SK-N-SH (cell line): ENCODE data around the gene WDR75. TPM values are rescaled to one million over a fixed set of nuclear protein-coding genes. Genes with fewer than 3 reads are reported as not detected.
A peak's percentile ranks its signal among the peaks of the same experiment; 100 is the strongest.

Experiments
- CTCF ChIA-PET: fragments of 300-600, 350-600 bp; formaldehyde crosslinking; extraction: SDS; loops from one replicate; lab custom pipeline; 2021; lab: Yijun Ruan, JAX
- POLR2A ChIA-PET: fragments of 350-600 bp; sonication (Branson Sonifier 250); formaldehyde crosslinking; extraction: SDS; loops from one replicate; lab custom pipeline; 2020; ENCODE audit warnings: antibody characterized with exemption, inconsistent platforms; lab: Yijun Ruan, JAX
- DNase-seq: peaks from one replicate; pipeline ENCODE4 v3.0.0; 2012
- H2AFZ ChIP-seq: fragments of 200-600 bp; sonication (generic); 2 replicates; pipeline ENCODE4 v1.8.1; 2016; ENCODE audit warnings: antibody characterized with exemption, mild to moderate bottlenecking, low read depth
- H3F3A ChIP-seq: fragments of 200-600 bp; sonication (generic); replicated peaks from 2 replicates; pipeline ENCODE3; 2016; ENCODE audit warnings: antibody characterized with exemption, mild to moderate bottlenecking; ENCODE audit not compliant: insufficient read depth
- H3K27ac ChIP-seq, 2 experiments: fragments of 200-500 bp in 1 of 2; fragments of 200-600 bp in 1 of 2; sonication (Bioruptor generic) in 1 of 2; sonication (generic), shearing (Covaris generic) in 1 of 2; 2 replicates each; pipeline versions ENCODE4 v1.5.1 to v1.6.1; 2014 to 2016; ENCODE audit warnings: low read depth in 2 of 2, inconsistent platforms in 1 of 2, low read length in 1 of 2, mild to moderate bottlenecking in 1 of 2, mixed read lengths in 1 of 2
- H3K27me3 ChIP-seq: fragments of 200-600 bp; sonication (generic), shearing (Covaris generic); 2 replicates; pipeline ENCODE4 v1.6.1; 2016; ENCODE audit warnings: mixed run types; ENCODE audit not compliant: insufficient read depth
- H3K36me3 ChIP-seq, 2 experiments: fragments of 200-500 bp in 1 of 2; fragments of 200-600 bp in 1 of 2; sonication (Bioruptor generic) in 1 of 2; sonication (generic) in 1 of 2; replicated peaks in 1 of 2; 2 replicates each; pipeline versions ENCODE3 to v1.5.1; 2014 to 2016; ENCODE audit warnings: low read length in 1 of 2, mild to moderate bottlenecking in 1 of 2; ENCODE audit not compliant: insufficient read depth in 2 of 2, control insufficient read depth in 1 of 2
- H3K4me1 ChIP-seq, 2 experiments: fragments of 200-500 bp in 1 of 2; fragments of 200-600 bp in 1 of 2; sonication (Bioruptor generic) in 1 of 2; sonication (generic), shearing (Covaris generic) in 1 of 2; 2 replicates each; pipeline versions ENCODE4 v1.5.1 to v1.6.1; 2014 to 2016; ENCODE audit warnings: low read depth in 1 of 2, low read length in 1 of 2, mixed run types in 1 of 2; ENCODE audit not compliant: insufficient read depth in 2 of 2, control insufficient read depth in 1 of 2
- H3K4me2 ChIP-seq: fragments of 200-600 bp; sonication (generic), shearing (Covaris generic); 2 replicates; pipeline ENCODE4 v1.6.1; 2017; ENCODE audit warnings: mixed run types
- H3K4me3 ChIP-seq, 2 experiments: fragments of 200-500 bp in 1 of 2; fragments of 200-600 bp in 1 of 2; sonication (Bioruptor generic) in 1 of 2; sonication (generic), shearing (Covaris generic) in 1 of 2; 2 replicates each; pipeline versions ENCODE4 v1.5.1 to v1.8.1; 2014 to 2016; ENCODE audit warnings: low read depth in 2 of 2, inconsistent platforms in 1 of 2, low read length in 1 of 2, mild to moderate bottlenecking in 1 of 2, mixed read lengths in 1 of 2, moderate library complexity in 1 of 2
- H3K79me2 ChIP-seq: fragments of 200-600 bp; sonication (generic); 2 replicates; pipeline ENCODE4 v1.8.1; 2017; ENCODE audit warnings: mild to moderate bottlenecking; ENCODE audit not compliant: insufficient read depth
- H3K9ac ChIP-seq: fragments of 200-600 bp; sonication (generic); 2 replicates; pipeline ENCODE4 v1.6.1; 2017; ENCODE audit warnings: mixed run types
- H3K9me2 ChIP-seq: fragments of 200-600 bp; sonication (generic); 2 replicates; pipeline ENCODE4 v1.6.1; 2017; ENCODE audit warnings: mixed run types
- H3K9me3 ChIP-seq: fragments of 200-600 bp; sonication (generic); 2 replicates; pipeline ENCODE4 v1.6.1; 2017; ENCODE audit warnings: mixed run types, mild to moderate bottlenecking, moderate library complexity
- H4K20me1 ChIP-seq: fragments of 200-600 bp; sonication (generic); 2 replicates; pipeline ENCODE4 v1.6.1; 2017; ENCODE audit warnings: mild to moderate bottlenecking, mixed run types; ENCODE audit not compliant: insufficient read depth
- CHD2 ChIP-seq: fragments of 150-350 bp; IDR thresholded peaks from 2 replicates; pipeline ENCODE4 v1.6.1; 2018; ENCODE audit warnings: low read length; ENCODE audit not compliant: partially characterized antibody
- EZH2phosphoT487 ChIP-seq: fragments of 200-600 bp; sonication (generic); IDR thresholded peaks from 2 replicates; pipeline ENCODE4 v1.6.1; 2017; ENCODE audit warnings: low read depth, mixed run types, mild to moderate bottlenecking, antibody characterized with exemption, moderate library complexity, borderline replicate concordance
- FOXM1 ChIP-seq: IDR thresholded peaks from 2 replicates; pipeline ENCODE4 v1.4.0; 2012; ENCODE audit warnings: low read depth, mild to moderate bottlenecking
- GABPA ChIP-seq: IDR thresholded peaks from 2 replicates; pipeline ENCODE4 v1.4.0; 2012; ENCODE audit warnings: low read depth, mild to moderate bottlenecking
- MEF2A ChIP-seq: IDR thresholded peaks from 2 replicates; pipeline ENCODE4 v1.4.0; 2012; ENCODE audit warnings: low read depth, borderline replicate concordance
- MXI1 ChIP-seq: IDR thresholded peaks from 2 replicates; pipeline ENCODE4 v1.6.1; 2012; ENCODE audit warnings: mild to moderate bottlenecking, low read depth, low read length, improper control_type of control experiment
- SIN3A ChIP-seq: IDR thresholded peaks from 2 replicates; pipeline ENCODE4 v1.6.1; 2012; ENCODE audit warnings: low read depth, mild to moderate bottlenecking, low read length, moderate library complexity, borderline replicate concordance
- TAF1 ChIP-seq: IDR thresholded peaks from 2 replicates; pipeline ENCODE4 v1.6.1; 2012; ENCODE audit warnings: low read depth, mild to moderate bottlenecking, low read length, moderate library complexity, borderline replicate concordance
- TCF12 ChIP-seq: IDR thresholded peaks from 2 replicates; pipeline ENCODE4 v1.4.0; 2012
- TEAD4 ChIP-seq: IDR thresholded peaks from 2 replicates; pipeline ENCODE4 v1.4.0; 2012; ENCODE audit warnings: mild to moderate bottlenecking, borderline replicate concordance; ENCODE audit not compliant: insufficient read depth
- USF2 ChIP-seq: fragments of 150-350 bp; IDR thresholded peaks from 2 replicates; pipeline ENCODE4 v1.6.1; 2017; ENCODE audit warnings: antibody characterized with exemption, low read length, low read depth, borderline replicate concordance
- WGBS: methylation state at CpG from one replicate; pipeline ENCODE4 v1.1.6; 2017; ENCODE audit warnings: low lambda C conversion rate; 5-methylcytosine and 5-hydroxymethylcytosine counted together
- polyA plus RNA-seq, 3 experiments: library from polyadenylated mRNA; depleted of rRNA; stranded (reverse); fragments of >200 nt; gene quantifications; 2 replicates each; pipeline ENCODE4 v1.2.3, GENCODE V29; 2012

The WDR75 gene
- polyA plus RNA-seq, 1 of the 3 experiments (the other 2 are of a cell fraction): 25.6 TPM

GRCh38 chr2:189483571-189483970 is 42.3 kb downstream of the WDR75 start:
- Histone ChIP-seq H2AFZ (no peak overlapping the region), H3K4me3 (no peak overlapping the region), H3K36me3 (no peaks in the 10 kb centered on the region), H3K79me2 (no peaks in the 10 kb centered on the region), H3K27ac (no peak overlapping the region), H4K20me1 (no peaks in the 10 kb centered on the region), H3K9ac (no peak overlapping the region), H3F3A (peaks cover 6% of the 10 kb centered on the region), H3K9me2 (no peaks in the 10 kb centered on the region), H3K9me3 (no peaks in the 10 kb centered on the region), H3K27me3 (no peaks in the 10 kb centered on the region), H3K4me2 (no peak overlapping the region), H3K4me1 (peaks cover 0 to 7% of the 10 kb centered on the region in 2 experiments; a peak in 1 of 4 replicates)
- ChIA-PET POLR2A (no interaction called here), CTCF (no interaction called here)
- 45% methylated on average over 4 of the region's 4 CpGs for WGBS
- peak; percentile 6 for DNase-seq
- TF ChIP-seq SIN3A (no peak), EZH2phosphoT487 (no peak)

GRCh38 chr2:189483980-189484740 is 42.9 kb downstream of the WDR75 start:
- Histone ChIP-seq H3K27ac (no peak overlapping the region; a peak in 1 of 4 replicates), H3K4me3 (no peak overlapping the region), H3K9me2 (no peaks in the 10 kb centered on the region), H3K4me2 (no peak overlapping the region), H3K9me3 (no peaks in the 10 kb centered on the region), H3K9ac (no peak overlapping the region), H3K36me3 (no peaks in the 10 kb centered on the region), H4K20me1 (no peaks in the 10 kb centered on the region), H3F3A (peaks cover under 1% of the 10 kb centered on the region), H3K4me1 (peaks cover 0 to 7% of the 10 kb centered on the region in 2 experiments; a peak in 1 of 4 replicates), H3K27me3 (no peaks in the 10 kb centered on the region), H2AFZ (no peak overlapping the region), H3K79me2 (no peaks in the 10 kb centered on the region)
- ChIA-PET POLR2A (no interaction called here), CTCF (interaction anchor here (1.3 kb wide), 1 partner anchor 39 kb away, joined by 3 read pairs; no protein-coding TSS in a partner anchor)
- WGBS: 92% methylated on average over 8 of the region's 10 CpGs
- DNase-seq: peak; percentile 6
- TF ChIP-seq GABPA (no peak), MEF2A (no peak), FOXM1 (no peak), TAF1 (no peak), MXI1 (no peak), CHD2 (no peak), TEAD4 (no peak), TCF12 (no peak), USF2 (no peak)
